ENCODE results near the gene ZBED4.
"Not testable (repeated sequence)": the region's sequence is repeated elsewhere in the genome, so short reads cannot be mapped to it uniquely, and the experiment has no call there.

The ZBED4 gene

DNA sequence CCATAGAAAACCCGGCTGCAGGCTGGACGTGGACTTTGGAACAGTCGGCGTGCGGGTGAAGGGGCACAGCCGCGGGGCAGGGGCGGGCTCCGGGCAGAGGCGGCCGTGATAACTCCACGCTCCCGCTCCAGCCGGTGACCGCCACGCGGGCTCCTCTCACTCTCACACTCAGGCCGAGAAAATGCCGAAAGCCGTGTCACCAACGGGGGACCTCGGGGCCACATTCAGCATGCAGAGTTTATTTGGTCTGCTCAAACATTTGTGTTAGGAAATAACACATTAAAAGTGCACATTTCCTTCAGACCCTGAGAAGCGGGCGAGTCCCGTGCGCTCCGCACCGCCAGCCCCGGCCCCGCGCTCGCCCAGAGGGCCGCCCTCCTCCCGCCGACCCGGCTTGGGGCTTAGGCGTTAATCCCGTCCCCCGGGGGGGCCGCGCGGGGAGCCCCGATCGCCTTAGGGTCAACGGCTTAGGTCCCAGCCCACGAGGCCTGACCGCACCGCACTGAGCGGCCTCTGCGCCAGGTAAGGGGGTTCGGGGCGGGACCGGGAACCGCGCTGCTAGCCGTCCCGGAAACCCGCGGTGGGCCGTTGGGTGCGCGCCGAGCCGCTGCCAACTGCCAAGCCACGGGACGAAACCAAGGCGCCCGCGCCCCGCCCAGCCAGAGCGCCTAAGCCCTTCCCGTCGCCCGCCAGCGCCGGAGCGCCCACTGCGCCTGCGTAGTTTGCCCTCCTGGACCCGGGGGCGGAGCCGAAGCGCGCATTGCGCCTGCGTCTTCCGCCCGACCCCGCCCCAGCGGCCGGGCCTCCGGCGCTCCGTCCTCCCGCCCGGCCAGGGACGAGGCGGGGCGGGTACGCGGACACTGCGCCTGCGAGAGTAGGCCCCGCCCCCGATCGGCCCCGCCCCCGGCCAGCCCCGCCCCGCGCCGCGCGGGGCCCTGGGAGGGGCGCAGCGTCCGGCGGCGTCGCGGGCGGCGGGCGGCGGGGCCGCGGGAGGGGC, at the start of gene ZBED4:
ZBED4 (plus strand) TSS at position 947 of the 997 bp plus-strand sequence. CDS start 29,819 bp downstream, outside the sequence.
- DNase-seq = peak; percentile 91

DNA sequence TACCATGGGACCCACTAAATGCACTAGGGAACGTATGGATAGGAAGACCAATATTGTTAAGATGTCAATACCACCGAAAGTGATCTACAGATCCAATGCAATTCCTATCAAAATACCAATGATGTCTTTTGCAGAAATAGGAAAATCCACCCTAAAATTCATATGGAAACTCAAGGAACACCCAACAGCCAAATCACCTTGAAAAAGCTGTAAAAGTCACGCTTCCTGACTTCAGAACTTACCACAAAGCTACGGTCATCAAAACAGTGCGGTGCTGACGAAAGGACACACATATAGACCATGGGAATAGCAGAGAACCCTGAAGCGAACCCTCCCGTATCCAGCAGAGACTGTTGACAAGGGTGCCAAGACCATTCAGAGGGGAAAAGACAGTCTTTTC, 46.5 kb upstream of the ZBED4 start:
- DNase-seq = no peak

GRCh38 chr22:49807780-49808708, 45.6 kb upstream of the ZBED4 start:
- no peak for DNase-seq

GRCh38 chr22:49810363-49811019, 43.2 kb upstream of the ZBED4 start:
- no peak for DNase-seq

- no peak for DNase-seq
Measured at GRCh38 chr22:49811020-49811791, 42.4 kb upstream of the ZBED4 start.

DNA sequence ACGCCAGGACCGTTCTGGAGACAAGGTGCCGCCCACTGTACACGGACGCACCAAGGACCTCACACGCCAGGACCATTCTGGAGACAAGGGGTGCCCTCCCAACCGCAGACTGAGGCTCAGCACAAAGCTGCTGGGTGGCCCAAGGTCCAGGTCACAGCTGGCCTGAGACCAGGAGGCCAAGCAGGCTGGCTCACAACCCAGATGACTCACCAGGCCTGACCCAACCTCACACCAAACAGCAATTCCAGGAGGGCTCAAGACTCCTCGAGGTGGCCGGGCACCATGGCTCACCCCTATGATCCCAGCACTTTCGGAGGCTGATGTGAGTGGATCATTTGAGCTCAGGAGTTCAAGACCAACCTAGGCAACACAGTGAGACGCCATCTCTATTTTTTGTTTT, 40.8 kb upstream of the ZBED4 start:
- no peak for DNase-seq

DNA sequence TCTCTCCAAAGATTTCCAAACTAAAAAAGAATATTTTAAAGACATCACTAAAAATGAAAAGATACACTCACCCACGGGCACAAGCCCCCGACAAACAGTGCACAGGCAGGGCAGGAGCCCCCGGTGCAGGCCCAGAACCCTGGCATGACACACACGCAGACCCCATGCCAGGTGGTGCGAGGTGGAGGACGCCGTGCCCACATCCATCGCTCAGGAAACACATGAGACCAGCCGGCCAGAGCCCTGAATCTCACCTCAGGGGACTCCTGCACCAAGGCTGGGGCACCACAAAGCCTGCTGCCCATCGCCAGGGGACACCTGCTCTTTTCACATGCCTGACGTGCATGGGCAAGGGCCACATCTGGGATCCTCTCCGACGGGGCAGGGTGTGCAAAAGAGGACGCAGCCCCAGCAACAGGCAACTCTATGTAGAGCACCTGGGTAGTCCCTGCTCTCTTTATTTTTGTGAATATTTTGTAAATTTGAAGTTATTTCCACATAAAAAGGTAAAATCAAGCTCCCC, 39.4 kb upstream of the ZBED4 start:
- no peak for DNase-seq

GRCh38 chr22:49814856-49815255, 38.8 kb upstream of the ZBED4 start:
- DNase-seq = no peak

- DNase-seq = no peak
Measured at GRCh38 chr22:49815641-49816091, 38.0 kb upstream of the ZBED4 start.

- DNase-seq = no peak
Measured at GRCh38 chr22:49817359-49817758, 36.3 kb upstream of the ZBED4 start.

GRCh38 chr22:49820984-49821383, 32.7 kb upstream of the ZBED4 start:
- DNase-seq = no peak

GRCh38 chr22:49821741-49822140, 31.9 kb upstream of the ZBED4 start:
- DNase-seq = not testable (repeated sequence)

DNA sequence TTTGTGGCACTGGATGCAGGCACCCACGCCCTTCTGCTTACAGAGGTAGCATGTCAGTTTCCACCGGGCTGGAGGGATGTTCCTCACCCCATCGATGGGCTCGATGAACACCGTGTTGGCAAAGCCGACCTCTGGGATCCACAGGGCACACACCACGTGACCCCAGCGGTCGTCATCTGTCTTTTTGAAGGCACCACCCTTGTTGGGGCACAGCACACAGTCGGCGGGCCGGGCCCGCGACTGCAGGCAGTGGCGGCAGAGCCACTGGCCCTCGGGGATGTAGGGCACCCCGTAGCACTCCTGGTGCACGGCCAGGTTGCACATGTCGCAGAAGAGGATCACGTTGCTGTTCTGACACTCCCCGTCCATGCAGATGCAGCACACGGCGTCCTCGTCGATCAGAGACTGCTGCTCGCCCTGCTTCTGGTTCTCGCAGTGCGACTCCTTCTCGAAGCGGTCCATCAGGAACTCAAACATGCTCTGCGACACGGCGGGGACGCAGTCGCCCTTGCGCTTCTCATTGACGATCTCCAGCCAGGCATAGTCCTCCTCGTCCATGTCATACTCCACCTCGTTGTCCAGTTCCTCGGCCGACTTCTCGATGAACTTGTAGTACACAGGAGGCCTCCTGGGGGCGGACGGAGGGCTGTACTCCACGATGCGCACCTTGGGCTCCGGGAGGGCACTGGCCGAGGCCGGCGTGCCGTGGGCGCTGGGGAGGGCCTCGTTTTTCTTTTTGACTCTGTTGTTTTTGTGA, 30.2 kb upstream of the ZBED4 start:
- no peak for DNase-seq

GRCh38 chr22:49824185-49824925, 29.3 kb upstream of the ZBED4 start:
- DNase-seq = no peak

- no peak for DNase-seq
Measured at GRCh38 chr22:49824936-49825335, 28.7 kb upstream of the ZBED4 start.

- DNase-seq = no peak
Measured at GRCh38 chr22:49825436-49825835, 28.2 kb upstream of the ZBED4 start.

DNA sequence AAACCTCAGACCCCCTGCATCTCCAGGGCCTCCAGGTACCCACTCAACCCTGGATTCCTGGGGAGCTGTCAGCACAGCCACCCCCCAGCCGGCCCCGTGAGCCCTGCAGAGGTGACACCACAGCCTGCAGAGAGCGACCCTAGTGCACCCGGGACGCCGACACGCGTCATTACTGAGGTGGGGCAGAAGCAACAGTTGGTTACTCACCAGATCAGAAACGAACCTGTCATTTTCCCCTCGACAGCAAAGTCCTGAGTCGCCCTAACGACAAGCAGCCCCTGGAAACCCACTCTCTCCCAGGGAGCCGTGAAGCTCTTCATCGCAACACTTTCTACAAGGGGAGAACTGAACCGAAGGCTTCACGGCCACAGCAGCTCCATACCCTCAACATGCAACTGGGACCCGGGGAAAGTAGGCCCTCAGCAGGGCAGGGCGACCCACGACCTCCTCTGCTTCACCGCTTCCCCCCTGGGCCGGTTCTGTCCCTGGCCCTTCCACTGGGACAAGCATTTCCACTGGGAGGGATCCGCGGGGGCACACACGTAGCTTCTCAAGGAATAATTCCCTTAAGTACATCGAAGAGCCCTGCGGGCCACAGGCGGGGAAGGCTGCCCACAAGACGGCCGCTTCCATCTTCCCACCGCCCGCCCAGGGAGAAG, 27.6 kb upstream of the ZBED4 start:
- no peak for DNase-seq

GRCh38 chr22:49826603-49827270, 26.9 kb upstream of the ZBED4 start:
- no peak for DNase-seq

DNA sequence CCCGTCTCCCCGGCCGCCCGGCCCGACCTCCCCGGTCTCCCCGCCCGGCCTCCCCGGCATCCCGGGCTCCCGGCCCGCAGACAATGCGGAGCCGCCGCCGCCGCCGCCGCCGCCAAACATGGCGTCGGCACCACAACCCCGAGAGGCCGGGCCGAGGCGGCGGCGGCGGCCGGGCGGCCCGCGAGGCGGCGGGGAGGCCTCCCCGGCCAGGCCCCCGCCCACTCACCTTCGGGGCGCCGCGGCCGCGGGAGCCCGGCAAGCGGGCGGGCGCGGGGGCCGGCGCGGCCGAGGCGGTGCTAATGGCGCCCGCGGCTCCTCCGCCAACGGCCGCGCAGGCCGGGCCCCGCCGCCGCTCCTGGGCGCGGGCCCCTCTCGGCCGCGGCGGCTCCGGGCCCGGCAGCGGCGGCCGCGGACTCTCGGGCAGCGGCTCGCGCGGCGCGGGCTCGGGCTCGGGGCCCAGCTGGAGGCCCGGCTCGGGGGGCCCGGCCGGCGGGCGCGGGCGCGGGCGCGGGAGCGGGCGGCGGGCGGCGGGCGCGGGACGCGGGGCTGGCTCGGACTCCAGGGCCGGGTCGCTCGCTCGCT, 26.3 kb upstream of the ZBED4 start:
- DNase-seq = no peak

Measured in DMS153 (cell line).